Activated naive CD4-positive, alpha-beta T cell treated with anti-CD3 and anti-CD28 coated beads for 36 hours (primary cell): ENCODE results near the gene APOM. TPM values are rescaled to one million over a fixed set of nuclear protein-coding genes. Genes with fewer than 3 reads are reported as not detected.

Experiments used
- CTCF ChIA-PET: fragments of 350-600 bp; sonication (Branson Sonifier 250); formaldehyde crosslinking; loops from one replicate; lab custom pipeline; 2021; ENCODE audit warnings: antibody characterized with exemption; lab: Charles Lee
- DNase-seq: peaks from one replicate; pipeline ENCODE4 v3.0.0-alpha.2; 2020
- H3K27ac Mint-ChIP-seq: one replicate; pipeline ENCODE4 v1.8.0; 2021; ENCODE audit warnings: mild to moderate bottlenecking, mixed read lengths
- H3K27me3 Mint-ChIP-seq: one replicate; pipeline ENCODE4 v1.8.0; 2021; ENCODE audit warnings: low read depth, mixed read lengths
- H3K36me3 Mint-ChIP-seq: one replicate; pipeline ENCODE4 v1.8.0; 2021; ENCODE audit warnings: low read depth, mixed read lengths
- H3K4me1 Mint-ChIP-seq: one replicate; pipeline ENCODE4 v1.8.0; 2021; ENCODE audit warnings: low read depth, mixed read lengths
- H3K4me3 Mint-ChIP-seq: one replicate; pipeline ENCODE4 v1.8.0; 2021; ENCODE audit warnings: mild to moderate bottlenecking, moderate library complexity, mixed read lengths
- H3K9me3 Mint-ChIP-seq: one replicate; pipeline ENCODE4 v1.8.0; 2021; ENCODE audit warnings: mixed read lengths
- intact Hi-C: fragments of 100-400 bp; cut with micrococcal nuclease; formaldehyde crosslinking; loops from one replicate; pipeline ENCODE4 v1.15.1; 2023
- total RNA-seq, 2 experiments: library from RNA; stranded (reverse); gene quantifications; one replicate each; pipeline ENCODE4 v1.2.3, GENCODE V29; 2021

The APOM gene
- total RNA-seq, 2 experiments from 2014 or later: 2.6 to 3.7 TPM

GRCh38 chr6:31645325-31645724 lies 10.4 kb upstream of the APOM start:
- H3K27ac Mint-ChIP-seq: no peak overlapping the region
- DNase-seq: no peak
- intact Hi-C loops: no loop called here
- peaks cover 32% of the 10 kb centered on the region for H3K36me3 Mint-ChIP-seq
- peaks cover 11% of the 10 kb centered on the region for H3K4me1 Mint-ChIP-seq
- H3K4me3 Mint-ChIP-seq: no peak overlapping the region
- no peaks in the 10 kb centered on the region for H3K27me3 Mint-ChIP-seq
- CTCF ChIA-PET: no interaction called here
- no peaks in the 10 kb centered on the region for H3K9me3 Mint-ChIP-seq

- intact Hi-C loops: loop anchor here (1.0 to 2.0 kb wide), 9 partner anchors 9 to 212 kb away; partner anchors contain the start of genes ABHD16A, C6orf47, DDX39B and NFKBIL1
- CTCF ChIA-PET: interaction anchor here (1.2 to 2.4 kb wide), 4 partner anchors 12 to 180 kb away, joined by 3 to 7 read pairs (median 6); no protein-coding TSS in a partner anchor
- peaks cover 20% of the 10 kb centered on the region for H3K36me3 Mint-ChIP-seq
- H3K27me3 Mint-ChIP-seq: no peaks in the 10 kb centered on the region
- H3K4me3 Mint-ChIP-seq: peak overlapping the region; percentile 96
- H3K4me1 Mint-ChIP-seq: peaks cover 37% of the 10 kb centered on the region
- DNase-seq: peak; percentile 78
- H3K9me3 Mint-ChIP-seq: no peaks in the 10 kb centered on the region
- H3K27ac Mint-ChIP-seq: peak overlapping the region; percentile 98
Observed at GRCh38 chr6:31651602-31652191, 4.0 kb upstream of the APOM start.

- Mint-ChIP-seq H3K27ac (peak overlapping the region; percentile 98), H3K27me3 (no peaks in the 10 kb centered on the region), H3K4me1 (peaks cover 44% of the 10 kb centered on the region), H3K36me3 (peaks cover 19% of the 10 kb centered on the region), H3K4me3 (peak overlapping the region; percentile 96), H3K9me3 (no peaks in the 10 kb centered on the region)
- CTCF ChIA-PET: interaction anchor here (0.6 to 2.4 kb wide), 7 partner anchors 11 to 179 kb away, joined by 3 to 7 read pairs (median 4); partner anchors contain the start of genes ATP6V1G2 and GPANK1
- peak; percentile 92 for DNase-seq
- intact Hi-C loops: loop anchor here (1.0 to 2.0 kb wide), 9 partner anchors 7 to 210 kb away; partner anchors contain the start of genes ABHD16A, C6orf47, DDX39B and NFKBIL1
Observed at GRCh38 chr6:31652925-31653724, 2.6 kb upstream of the APOM start.

GRCh38 chr6:31654574-31655348 lies 933 bp upstream of the APOM start:
- peaks cover 13% of the 10 kb centered on the region for H3K36me3 Mint-ChIP-seq
- intact Hi-C loops: no loop called here
- no peak for DNase-seq
- CTCF ChIA-PET: interaction anchor here (0.8 to 1.7 kb wide), 3 partner anchors 109 to 163 kb away, joined by 3 to 5 read pairs (median 4); partner anchors contain the start of gene ATP6V1G2
- H3K4me3 Mint-ChIP-seq: no peak overlapping the region
- H3K9me3 Mint-ChIP-seq: no peaks in the 10 kb centered on the region
- H3K4me1 Mint-ChIP-seq: peaks cover 54% of the 10 kb centered on the region
- no peaks in the 10 kb centered on the region for H3K27me3 Mint-ChIP-seq
- H3K27ac Mint-ChIP-seq: peak overlapping the region; percentile 16

GRCh38 chr6:31657406-31658157 lies 1.9 kb downstream of the APOM start:
- no peaks in the 10 kb centered on the region for H3K9me3 Mint-ChIP-seq
- intact Hi-C loops: no loop called here
- peaks cover 32% of the 10 kb centered on the region for H3K36me3 Mint-ChIP-seq
- H3K4me1 Mint-ChIP-seq: peaks cover 55% of the 10 kb centered on the region
- no peak overlapping the region for H3K4me3 Mint-ChIP-seq
- DNase-seq: peak; percentile 56
- H3K27ac Mint-ChIP-seq: peak overlapping the region; percentile 67
- no peaks in the 10 kb centered on the region for H3K27me3 Mint-ChIP-seq
- CTCF ChIA-PET: interaction anchor here (1.0 kb wide), 1 partner anchor 170 kb away, joined by 3 read pairs; the partner anchor contains the start of gene HSPA1B

GRCh38 chr6:31658158-31658688 lies 2.5 kb downstream of the APOM start:
- intact Hi-C loops: no loop called here
- H3K4me1 Mint-ChIP-seq: peaks cover 60% of the 10 kb centered on the region
- no peaks in the 10 kb centered on the region for H3K9me3 Mint-ChIP-seq
- CTCF ChIA-PET: interaction anchor here (1.0 kb wide), 1 partner anchor 169 kb away, joined by 3 read pairs; the partner anchor contains the start of gene HSPA1B
- no peak overlapping the region for H3K4me3 Mint-ChIP-seq
- peak overlapping the region; percentile 67 for H3K27ac Mint-ChIP-seq
- H3K36me3 Mint-ChIP-seq: peaks cover 34% of the 10 kb centered on the region
- no peak for DNase-seq
- no peaks in the 10 kb centered on the region for H3K27me3 Mint-ChIP-seq

- H3K4me1 Mint-ChIP-seq: peaks cover 64% of the 10 kb centered on the region
- H3K27ac Mint-ChIP-seq: peak overlapping the region; percentile 94
- intact Hi-C loops: no loop called here
- no peaks in the 10 kb centered on the region for H3K27me3 Mint-ChIP-seq
- CTCF ChIA-PET: interaction anchor here (0.6 kb wide), 2 partner anchors 132 to 231 kb away, joined by 3 read pairs; no protein-coding TSS in a partner anchor
- peaks cover 43% of the 10 kb centered on the region for H3K36me3 Mint-ChIP-seq
- DNase-seq: no peak
- no peaks in the 10 kb centered on the region for H3K9me3 Mint-ChIP-seq
- H3K4me3 Mint-ChIP-seq: peak overlapping the region; percentile 91
Observed at GRCh38 chr6:31658983-31659648, 3.4 kb downstream of the APOM start.

GRCh38 chr6:31659649-31660380 lies 4.1 kb downstream of the APOM start:
- H3K27me3 Mint-ChIP-seq: no peaks in the 10 kb centered on the region
- DNase-seq: peak; percentile 59
- peak overlapping the region; percentile 91 for H3K4me3 Mint-ChIP-seq
- CTCF ChIA-PET: interaction anchor here (0.6 kb wide), 1 partner anchor 131 kb away, joined by 3 read pairs; no protein-coding TSS in a partner anchor
- peaks cover 71% of the 10 kb centered on the region for H3K4me1 Mint-ChIP-seq
- H3K9me3 Mint-ChIP-seq: no peaks in the 10 kb centered on the region
- H3K27ac Mint-ChIP-seq: peak overlapping the region; percentile 94
- intact Hi-C loops: loop anchor here (1.0 to 10.0 kb wide), 3 partner anchors 8 to 1185 kb away; partner anchors contain the start of genes BAG6, MICA and PSMB8
- peaks cover 50% of the 10 kb centered on the region for H3K36me3 Mint-ChIP-seq

GRCh38 chr6:31660381-31661261 lies 4.9 kb downstream of the APOM start, which contains the start of gene C6orf47:
TSS of gene C6orf47 (minus strand) at chr6:31660778. CDS start at chr6:31659947, 831 bp downstream.
- peak; percentile 72 for DNase-seq
- H3K4me1 Mint-ChIP-seq: peaks cover 71% of the 10 kb centered on the region
- peak within 1 kb of the TSS; percentile 91 for H3K4me3 Mint-ChIP-seq
- intact Hi-C loops: loop anchor here (1.0 to 10.0 kb wide), 3 partner anchors 8 to 1184 kb away; partner anchors contain the start of genes BAG6, MICA and PSMB8
- peaks cover 52% of the 10 kb centered on the region for H3K36me3 Mint-ChIP-seq
- peak within 1 kb of the TSS; percentile 94 for H3K27ac Mint-ChIP-seq
- no peaks in the 10 kb centered on the region for H3K27me3 Mint-ChIP-seq
- CTCF ChIA-PET: interaction anchor here (0.7 to 1.7 kb wide), 4 partner anchors 30 to 220 kb away, joined by 3 read pairs; no protein-coding TSS in a partner anchor
- no peaks in the 10 kb centered on the region for H3K9me3 Mint-ChIP-seq
